GM19455 (cell line): ENCODE data around the gene OXGR1.
A peak's percentile ranks its signal among the peaks of the same experiment; 100 is the strongest.
"Not testable (repeated sequence)": the region's sequence is repeated elsewhere in the genome, so short reads cannot be mapped to it uniquely, and the experiment has no call there.

Source experiments
- ATAC-seq: cut with Tn5 transposase; IDR thresholded peaks from one replicate; pipeline ENCODE4 v1.9.1; 2021; ENCODE audit not compliant: unreplicated experiment

OXGR1 gene

DNA sequence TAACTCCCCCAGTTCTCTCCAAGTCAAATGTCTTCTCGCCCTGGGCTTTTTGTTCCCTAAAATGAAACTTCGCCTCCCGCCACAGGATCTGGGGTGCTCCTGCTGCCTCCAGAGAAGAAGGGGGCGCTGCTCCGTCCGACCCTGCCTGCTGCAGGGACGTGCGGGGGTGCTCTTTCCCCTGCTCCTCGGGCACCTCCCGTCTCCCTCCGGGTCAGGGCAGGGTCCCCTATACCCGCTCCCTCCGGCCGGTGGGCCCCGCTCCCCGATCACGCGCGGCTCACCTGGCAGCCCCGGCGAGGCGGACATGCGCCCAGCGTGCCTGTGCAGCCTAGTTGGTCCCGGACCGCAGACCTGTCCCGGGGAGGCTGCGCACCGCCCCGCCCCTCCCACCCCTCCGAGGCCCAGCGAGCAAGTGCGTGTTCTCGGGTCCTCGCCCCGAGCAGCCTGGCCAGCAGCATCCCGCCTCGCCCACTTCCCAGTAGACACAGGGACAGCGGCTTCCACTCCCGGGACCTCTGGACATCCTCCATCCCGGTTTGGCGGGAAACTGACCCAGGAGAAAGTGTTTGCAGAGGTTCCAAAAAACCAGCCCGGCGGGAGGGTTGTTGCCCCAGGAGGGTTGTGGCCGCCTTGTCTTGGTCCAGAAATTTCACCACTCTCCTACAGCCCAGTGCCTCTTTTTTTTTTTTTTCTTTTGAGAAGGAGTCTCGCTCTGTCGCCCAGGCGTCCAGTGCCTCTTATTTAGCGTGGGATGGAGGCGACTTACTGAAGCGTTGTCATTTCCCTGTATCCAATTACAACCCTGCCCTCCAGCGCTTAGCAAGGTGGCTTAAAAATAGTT, at the start of gene OXGR1:
OXGR1 (minus strand) TSS at position 460 of the 841 bp plus-strand sequence. CDS start 6,717 bp downstream, outside the sequence.
- ATAC-seq = no peak

GRCh38 chr13:97043302-97043701, 49.0 kb upstream of the OXGR1 start:
- no peak for ATAC-seq

GRCh38 chr13:97030705-97031452, 36.6 kb upstream of the OXGR1 start:
- ATAC-seq = no peak

GRCh38 chr13:97028441-97029299, 34.4 kb upstream of the OXGR1 start:
- no peak for ATAC-seq

DNA sequence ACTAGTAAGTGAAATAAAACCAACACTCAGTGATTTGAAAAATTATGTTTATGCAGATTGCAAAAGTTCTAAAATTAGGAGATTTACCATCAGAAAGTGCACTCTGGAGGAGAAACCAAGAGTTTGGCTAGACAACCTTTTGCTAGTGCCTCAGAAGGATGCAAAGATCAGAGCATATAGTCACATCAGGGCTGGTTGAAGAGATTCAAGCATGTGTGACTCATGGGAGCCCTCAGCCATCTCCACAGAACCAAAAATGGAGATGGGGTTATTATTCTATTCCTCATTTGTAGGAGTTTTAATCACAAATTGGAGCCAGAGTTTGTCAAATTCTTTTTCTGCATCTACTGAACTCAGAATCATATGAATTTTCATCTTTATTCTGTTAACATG, 32.9 kb upstream of the OXGR1 start:
- no peak for ATAC-seq

DNA sequence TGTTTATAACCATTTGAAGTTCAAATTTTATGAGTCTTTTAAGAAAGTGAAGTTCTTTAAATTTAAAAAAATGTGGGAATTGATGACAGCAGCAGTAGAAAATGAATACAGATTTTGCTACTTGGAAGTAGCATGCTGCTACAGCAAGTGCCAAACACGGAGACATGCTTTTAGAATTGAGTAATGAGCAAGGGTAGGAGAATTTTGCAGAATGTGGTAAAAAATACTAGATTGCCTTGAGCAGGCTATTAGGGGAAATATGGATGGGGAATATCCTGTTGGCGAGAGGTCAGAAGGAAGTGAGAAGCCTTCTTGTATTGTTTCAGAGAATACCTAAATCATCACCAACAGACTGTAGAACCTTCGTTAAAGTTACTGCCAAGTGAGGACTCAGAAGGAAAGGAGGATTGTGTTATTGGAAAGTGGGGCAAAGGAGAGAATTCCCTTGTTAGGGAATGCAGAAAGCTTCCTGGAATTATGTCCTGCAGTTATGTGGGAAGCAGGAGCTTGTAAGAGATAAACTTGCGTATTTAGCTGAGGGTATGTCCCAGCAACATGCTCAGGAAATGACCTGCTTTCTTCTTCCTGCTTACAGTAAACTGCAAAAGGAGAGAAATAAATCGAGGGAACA, 32.4 kb upstream of the OXGR1 start:
- ATAC-seq = no peak

- not testable (repeated sequence) for ATAC-seq
These were observed 29.5 kb upstream of the OXGR1 start for GRCh38 chr13:97023812-97024211.

- ATAC-seq = no peak
These were observed 28.8 kb upstream of the OXGR1 start for GRCh38 chr13:97023117-97023516.

GRCh38 chr13:97021241-97021640, 27.0 kb upstream of the OXGR1 start:
- ATAC-seq = no peak

DNA sequence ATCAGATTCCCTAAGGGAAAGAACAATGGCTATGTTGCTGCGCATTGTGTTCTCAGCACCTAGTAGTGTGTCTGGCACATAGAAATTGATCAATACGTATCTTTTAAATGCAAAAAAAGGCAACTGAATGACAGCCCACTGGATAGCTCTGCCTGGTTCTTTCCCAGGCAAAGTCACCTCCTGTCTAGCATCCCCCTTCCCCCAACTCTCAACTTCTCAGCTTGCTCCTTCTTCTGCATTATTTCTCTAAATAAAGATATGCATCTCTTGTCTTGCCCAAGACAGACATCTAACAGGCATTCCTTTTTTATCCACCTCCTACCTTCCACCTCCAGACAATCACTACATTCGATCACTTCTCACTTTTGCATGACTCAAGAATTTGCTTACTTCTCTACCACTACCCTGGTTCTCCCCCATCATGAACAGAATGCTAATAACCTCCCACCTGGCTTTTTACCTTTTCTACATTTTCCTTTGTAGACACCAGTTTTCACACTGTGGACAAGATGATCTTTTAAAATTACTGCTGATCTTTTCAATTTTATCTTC, 26.5 kb upstream of the OXGR1 start:
- no peak for ATAC-seq

- no peak for ATAC-seq
These were observed 25.9 kb upstream of the OXGR1 start for GRCh38 chr13:97020194-97020593.

DNA sequence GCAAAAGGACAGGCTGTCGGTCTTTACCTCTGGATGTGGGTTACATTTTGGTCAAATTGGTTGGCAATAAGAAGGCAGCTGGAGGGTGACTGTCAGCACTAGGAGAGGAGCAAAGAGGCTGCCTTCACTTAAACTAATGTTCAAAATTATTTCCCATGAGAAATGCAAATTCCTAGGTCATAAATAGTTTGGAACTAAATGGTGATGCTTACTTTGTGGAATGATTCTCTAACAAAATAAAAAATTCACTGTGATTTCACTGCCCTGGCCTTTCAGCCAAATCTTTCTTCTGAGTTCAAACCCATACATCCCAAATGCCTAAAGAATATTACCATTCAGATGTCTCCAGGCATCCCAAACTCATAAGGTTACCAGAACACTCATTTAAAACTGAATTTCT, 25.0 kb upstream of the OXGR1 start:
- no peak for ATAC-seq

GRCh38 chr13:97018029-97018819, 23.9 kb upstream of the OXGR1 start:
- peak; percentile 92 for ATAC-seq

- no peak for ATAC-seq
These were observed 23.0 kb upstream of the OXGR1 start for GRCh38 chr13:97017322-97017721.

- ATAC-seq = no peak
These were observed 21.5 kb upstream of the OXGR1 start for GRCh38 chr13:97015661-97016350.

DNA sequence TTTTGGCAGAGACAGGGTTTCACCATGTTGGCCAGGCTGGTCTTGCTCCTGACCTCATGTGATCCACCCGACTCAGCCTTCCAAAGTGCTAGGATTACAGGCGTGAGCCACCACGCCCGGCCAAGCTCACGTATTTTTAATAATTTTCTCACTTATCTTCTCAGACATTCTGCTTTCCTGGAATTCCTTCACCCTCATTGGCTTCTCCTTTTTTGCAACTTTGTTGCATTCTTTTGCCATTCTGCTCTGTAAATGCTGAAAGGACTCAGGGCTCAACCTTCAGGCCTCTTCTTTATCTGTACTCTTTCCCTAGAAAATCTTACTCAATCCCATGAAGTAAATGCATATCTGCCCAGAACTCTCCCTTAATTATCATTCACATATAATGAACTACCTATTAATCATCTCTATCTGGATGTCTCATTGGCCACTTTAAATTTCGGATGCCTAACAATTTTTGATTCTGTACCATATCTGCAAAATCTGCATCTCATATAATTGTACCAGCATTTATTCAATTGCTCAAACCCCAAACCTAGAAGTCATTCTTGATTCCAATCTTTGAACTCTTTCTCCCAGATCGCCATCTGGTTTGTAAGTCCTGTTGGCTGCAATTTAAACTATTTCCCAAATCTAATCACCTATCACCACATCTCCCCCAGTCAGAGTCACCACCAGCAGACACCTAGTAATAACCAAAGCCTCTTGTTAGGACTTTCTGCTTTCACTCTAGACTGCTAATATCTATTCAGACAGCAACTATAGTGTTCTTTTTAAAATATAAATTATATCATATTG, 18.2 kb upstream of the OXGR1 start:
- no peak for ATAC-seq

GRCh38 chr13:97011446-97012131, 17.3 kb upstream of the OXGR1 start:
- ATAC-seq = no peak

DNA sequence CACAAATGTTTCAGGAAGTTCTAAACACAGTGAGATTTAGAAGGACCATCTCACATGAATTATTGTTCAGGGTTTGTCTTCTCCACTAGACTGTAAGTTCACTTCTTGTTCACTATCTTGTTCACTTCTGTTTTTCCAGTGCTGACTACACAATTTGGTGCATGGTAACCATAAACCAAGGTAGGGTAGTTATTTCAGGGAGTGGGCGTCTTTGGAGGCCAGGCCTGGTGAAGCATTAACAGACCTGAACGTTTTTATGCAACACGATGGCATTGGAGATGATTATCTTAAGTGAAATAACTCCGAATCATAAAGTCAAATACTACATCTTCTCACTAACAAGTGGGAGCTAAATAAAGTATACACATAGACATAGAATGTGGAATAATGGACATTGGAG, 14.4 kb upstream of the OXGR1 start:
- no peak for ATAC-seq
